ENCODE data around the gene PFKFB1. TPM values are rescaled to one million over a fixed set of nuclear protein-coding genes. Genes with fewer than 3 reads are reported as not detected.
A peak's percentile ranks its signal among the peaks of the same experiment; 100 is the strongest.

The PFKFB1 gene
- total and polyA plus RNA-seq, 2 of the 13 experiments (the other 11 are each of a cell fraction or from before 2014, with no cell fraction given): 1.5 to 2.9 TPM

GRCh38 chrX:54999717-55000598 is 6.0 kb upstream of the PFKFB1 start, which contains the start of gene APEX2:
TSS of gene APEX2 (plus strand) at chrX:55000363. CDS start at chrX:55000423, 60 bp downstream.
- H3K27ac ChIP-seq (ENCODE audit: extremely low read length, insufficient read depth, low read length): peak within 1 kb of the TSS; percentile 88
- H3K9ac ChIP-seq (ENCODE audit: insufficient read depth, low read depth, low read length): peak within 1 kb of the TSS; percentile 82
- H2AFZ ChIP-seq (ENCODE audit: low read length): peak within 1 kb of the TSS; percentile 94
- peaks cover 0 to 5% of the 10 kb centered on the region in 2 experiments; a peak in 3 of 5 replicates for H3K36me3 ChIP-seq (replicated peaks in 1 of 2; ENCODE audit: control insufficient read depth in 1 of 2, insufficient read depth in 2 of 2, low read length in 2 of 2)
- peak within 1 kb of the TSS; percentile 74 for H3K4me2 ChIP-seq (ENCODE audit: low read depth, low read length)
- DNase-seq (ENCODE audit: low spot score) (peak; percentile 82), FAIRE-seq (peak; percentile 91), ATAC-seq (peak; percentile 98)
- H4K20me1 ChIP-seq (ENCODE audit: insufficient read depth, low read length): no peaks in the 10 kb centered on the region
- ChIA-PET POLR2A (interaction anchor here (0.9 to 2.6 kb wide), 9 partner anchors 9 to 1918 kb away, joined by 3 to 21 read pairs (median 4); partner anchors contain the start of genes TRO and TSPYL2), CTCF (ENCODE audit: low intra/inter-chr PET ratio, low total read pairs) (no interaction called here)
- in situ Hi-C loops (cut with HindIII; ENCODE audit: extremely low pct_ligation_motif_present, low pct_unique_long_range_greater_than_20kb) (no loop called here), intact Hi-C loops (cut with micrococcal nuclease; ENCODE audit: unreplicated experiment) (no loop called here)
- BruUV-seq (replicated peaks): TSS peak; percentile 88
- H3K4me1 ChIP-seq (ENCODE audit: insufficient read depth, low read length): peaks cover 43% of the 10 kb centered on the region
- WGBS (ENCODE audit: low lambda C conversion rate): no CpG with 5 or more reads among the region's 55 CpGs
- H3K27me3 ChIP-seq (ENCODE audit: control insufficient read depth in 1 of 2, insufficient read depth in 2 of 2, low read length in 2 of 2): no peaks in the 10 kb centered on the region; a peak in 1 of 5 replicates
- peak within 1 kb of the TSS; percentile 60 to 81 (median 63) for H3K4me3 ChIP-seq (replicated peaks in 1 of 3; ENCODE audit: insufficient read depth in 1 of 3, low read depth in 2 of 3, low read length in 3 of 3)
- peaks cover 10% of the 10 kb centered on the region for H3K79me2 ChIP-seq (ENCODE audit: insufficient read depth, low read length)
- H3K9me3 ChIP-seq (ENCODE audit: low read length): no peaks in the 10 kb centered on the region
- no peak for TF ChIP-seq ZNF576 (CRISPR knock-in tag; IDR thresholded peaks at IDR 0.05)
- peak; percentile 53 for TF ChIP-seq TAF1 (CRISPR knock-in tag; IDR thresholded peaks at IDR 0.05)
- no peak for TF ChIP-seq ZFY (CRISPR knock-in tag; IDR thresholded peaks at IDR 0.05)
- no peak for TF ChIP-seq MATR3 (CRISPR knock-in tag; IDR thresholded peaks at IDR 0.05)
- no peak for TF ChIP-seq ZNF280B (CRISPR knock-in tag; IDR thresholded peaks at IDR 0.05; ENCODE audit: borderline replicate concordance)
- no peak for TF ChIP-seq CEBPB (IDR thresholded peaks at IDR 0.05; ENCODE audit: borderline replicate concordance, low read depth, low read length)
- no peak for TF ChIP-seq SIN3A (IDR thresholded peaks at IDR 0.05; ENCODE audit: borderline replicate concordance, low read depth, low read length)
- no peak for TF ChIP-seq ZNF7 (CRISPR knock-in tag; IDR thresholded peaks at IDR 0.05)
- TF ChIP-seq BORCS8-MEF2B (CRISPR knock-in tag; IDR thresholded peaks at IDR 0.05): peak; percentile 55; the same call in 1 of the 2 replicates
- no peak for TF ChIP-seq HNRNPH1 (optimal IDR thresholded peaks at IDR 0.05; ENCODE audit: low read depth, low read length)
- no peak for TF ChIP-seq ZKSCAN5 (CRISPR knock-in tag; IDR thresholded peaks at IDR 0.05)
- TF ChIP-seq BRCA1 (CRISPR knock-in tag; IDR thresholded peaks at IDR 0.05): no peak
- no peak for TF ChIP-seq ZNF678 (CRISPR knock-in tag; IDR thresholded peaks at IDR 0.05)
- no peak for TF ChIP-seq ZSCAN5A (CRISPR knock-in tag; IDR thresholded peaks at IDR 0.05; ENCODE audit: borderline replicate concordance)
- peak in 1 of 2 experiments; percentile 35; a peak in 1 of 4 replicates for TF ChIP-seq HMGXB4 (CRISPR knock-in tag; IDR thresholded peaks at IDR 0.05; ENCODE audit: borderline replicate concordance in 1 of 2, low read depth in 1 of 2)
- no peak for TF ChIP-seq MTA3 (CRISPR knock-in tag; IDR thresholded peaks at IDR 0.05)
- no peak for TF ChIP-seq TEAD2 (CRISPR knock-in tag; IDR thresholded peaks at IDR 0.05)
- no peak for TF ChIP-seq ZNF234 (CRISPR knock-in tag; conservative IDR thresholded peaks at IDR 0.05)
- TF ChIP-seq KDM6A (CRISPR knock-in tag; IDR thresholded peaks at IDR 0.05; ENCODE audit: low read depth): no peak

Data from HepG2 (cell line).